Mesendoderm (in vitro differentiated cells): ENCODE results near the gene TOGARAM2.
A peak's percentile ranks its signal among the peaks of the same experiment; 100 is the strongest.

Source experiments
- DNase-seq: peaks from one replicate; pipeline ENCODE4 v3.0.0; 2013
- H2AK5ac ChIP-seq: 2 replicates; pipeline ENCODE4 v1.6.1; 2013; ENCODE audit warnings: low read length, inconsistent platforms
- H2BK120ac ChIP-seq: 2 replicates; pipeline ENCODE4 v1.6.1; 2013; ENCODE audit warnings: low read depth, mild to moderate bottlenecking, low read length, moderate library complexity, mixed read lengths
- H2BK15ac ChIP-seq: replicated peaks from 2 replicates; pipeline ENCODE4 v1.6.1; 2013; ENCODE audit warnings: low read depth, mild to moderate bottlenecking, moderate library complexity
- H2BK5ac ChIP-seq: 2 replicates; pipeline ENCODE4 v1.6.1; 2013; ENCODE audit warnings: low read length, inconsistent platforms
- H3K18ac ChIP-seq: 2 replicates; pipeline ENCODE4 v1.6.1; 2013; ENCODE audit warnings: mild to moderate bottlenecking, low read length, mixed read lengths
- H3K23ac ChIP-seq: one replicate; pipeline ENCODE4 v1.6.1; 2013; ENCODE audit warnings: low read length
- H3K27ac ChIP-seq: 2 replicates; pipeline ENCODE4 v1.5.1; 2013; ENCODE audit warnings: low read depth, mild to moderate bottlenecking, inconsistent platforms, low read length, moderate library complexity
- H3K27me3 ChIP-seq: 2 replicates; pipeline ENCODE4 v1.6.1; 2013; ENCODE audit warnings: low read length, control low read depth, mild to moderate bottlenecking, inconsistent platforms; ENCODE audit not compliant: insufficient read depth, poor library complexity
- H3K36me3 ChIP-seq: 2 replicates; pipeline ENCODE4 v1.6.1; 2013; ENCODE audit warnings: low read length, inconsistent platforms; ENCODE audit not compliant: control insufficient read depth, insufficient read depth
- H3K4ac ChIP-seq: one replicate; pipeline ENCODE4 v1.6.1; 2013; ENCODE audit warnings: low read depth, mild to moderate bottlenecking, low read length, moderate library complexity
- H3K4me1 ChIP-seq: 2 replicates; pipeline ENCODE4 v1.6.1; 2013; ENCODE audit warnings: low read depth, low read length, inconsistent platforms; ENCODE audit not compliant: control insufficient read depth
- H3K4me2 ChIP-seq: 2 replicates; pipeline ENCODE4 v1.6.1; 2013; ENCODE audit warnings: low read length
- H3K4me3 ChIP-seq: 2 replicates; pipeline ENCODE4 v1.5.1; 2013; ENCODE audit warnings: mild to moderate bottlenecking, low read length
- H3K56ac ChIP-seq: one replicate; pipeline ENCODE4 v1.6.1; 2013; ENCODE audit warnings: low read length
- H3K79me1 ChIP-seq: 2 replicates; pipeline ENCODE4 v1.6.1; 2013; ENCODE audit warnings: low read length, inconsistent platforms
- H3K79me2 ChIP-seq: 2 replicates; pipeline ENCODE4 v1.6.1; 2013; ENCODE audit warnings: mild to moderate bottlenecking, low read length; ENCODE audit not compliant: control insufficient read depth, insufficient read depth
- H3K9ac ChIP-seq: 2 replicates; pipeline ENCODE4 v1.6.1; 2013; ENCODE audit warnings: low read length, inconsistent platforms
- H4K5ac ChIP-seq: one replicate; pipeline ENCODE4 v1.6.1; 2013; ENCODE audit warnings: low read length
- H4K8ac ChIP-seq: one replicate; pipeline ENCODE4 v1.6.1; 2013; ENCODE audit warnings: low read depth, mild to moderate bottlenecking, control low read depth, low read length, moderate library complexity
- WGBS: extraction: QIAGEN DNeasy Blood & Tissue Kit; methylation state at CpG from one replicate; pipeline ENCODE4 v1.1.7; 2013; ENCODE audit warnings: low lambda C conversion rate, missing lambda C conversion rate; ENCODE audit not compliant: insufficient coverage; ENCODE audit errors: extremely low coverage; 5-methylcytosine and 5-hydroxymethylcytosine counted together

Gene TOGARAM2

GRCh38 chr2:28949617-28950305, 31.3 kb upstream of the TOGARAM2 start:
- WGBS: no CpG with 5 or more reads among the region's 11 CpGs
- no peak overlapping the region for H2BK5ac ChIP-seq
- no peak overlapping the region for H3K56ac ChIP-seq
- no peak overlapping the region for H3K23ac ChIP-seq
- no peak overlapping the region for H2AK5ac ChIP-seq
- H3K79me2 ChIP-seq: no peaks in the 10 kb centered on the region
- H3K36me3 ChIP-seq: peaks cover 13% of the 10 kb centered on the region
- H3K79me1 ChIP-seq: no peaks in the 10 kb centered on the region
- H2BK15ac ChIP-seq: no peak overlapping the region
- H2BK120ac ChIP-seq: no peak overlapping the region
- H3K9ac ChIP-seq: no peak overlapping the region
- no peak overlapping the region for H3K18ac ChIP-seq
- H3K4me1 ChIP-seq: no peaks in the 10 kb centered on the region
- H4K8ac ChIP-seq: no peak overlapping the region
- no peaks in the 10 kb centered on the region for H3K27me3 ChIP-seq
- no peak overlapping the region for H3K4me2 ChIP-seq
- H3K4me3 ChIP-seq: no peak overlapping the region
- H4K5ac ChIP-seq: no peak overlapping the region
- peak; percentile 63 for DNase-seq
- H3K4ac ChIP-seq: no peak overlapping the region
- no peak overlapping the region for H3K27ac ChIP-seq

- Histone ChIP-seq H4K5ac (no peak overlapping the region), H3K4me2 (no peak overlapping the region), H2AK5ac (no peak overlapping the region), H3K23ac (no peak overlapping the region), H3K4me1 (no peaks in the 10 kb centered on the region), H3K36me3 (peaks cover 10% of the 10 kb centered on the region), H2BK15ac (no peak overlapping the region), H3K9ac (no peak overlapping the region), H2BK120ac (no peak overlapping the region), H3K27me3 (no peaks in the 10 kb centered on the region), H4K8ac (no peak overlapping the region), H3K18ac (no peak overlapping the region), H3K4ac (no peak overlapping the region), H3K4me3 (no peak overlapping the region), H3K79me1 (no peaks in the 10 kb centered on the region), H3K79me2 (no peaks in the 10 kb centered on the region), H3K56ac (no peak overlapping the region), H2BK5ac (no peak overlapping the region), H3K27ac (no peak overlapping the region)
- WGBS: no CpG with 5 or more reads among the region's 12 CpGs
- peak; percentile 31 for DNase-seq
Observed at GRCh38 chr2:28950941-28951630, 30.0 kb upstream of the TOGARAM2 start.

GRCh38 chr2:28951910-28952835, 28.9 kb upstream of the TOGARAM2 start:
- no peak overlapping the region for H3K23ac ChIP-seq
- no peak overlapping the region for H3K18ac ChIP-seq
- H3K4ac ChIP-seq: no peak overlapping the region
- H2BK120ac ChIP-seq: no peak overlapping the region
- no peak overlapping the region for H3K27ac ChIP-seq
- no peak overlapping the region for H3K9ac ChIP-seq
- H3K79me2 ChIP-seq: no peaks in the 10 kb centered on the region
- H3K27me3 ChIP-seq: no peaks in the 10 kb centered on the region
- H3K4me2 ChIP-seq: no peak overlapping the region
- H4K8ac ChIP-seq: no peak overlapping the region
- WGBS: no CpG with 5 or more reads among the region's 13 CpGs
- no peak overlapping the region for H4K5ac ChIP-seq
- peaks cover 6% of the 10 kb centered on the region for H3K36me3 ChIP-seq
- no peak overlapping the region for H2AK5ac ChIP-seq
- no peaks in the 10 kb centered on the region for H3K79me1 ChIP-seq
- no peak for DNase-seq
- H3K4me1 ChIP-seq: no peaks in the 10 kb centered on the region
- no peak overlapping the region for H2BK5ac ChIP-seq
- H2BK15ac ChIP-seq: no peak overlapping the region
- no peak overlapping the region for H3K56ac ChIP-seq
- no peak overlapping the region for H3K4me3 ChIP-seq

- no peak overlapping the region for H3K4me3 ChIP-seq
- H4K8ac ChIP-seq: no peak overlapping the region
- no peak overlapping the region for H2BK120ac ChIP-seq
- peaks cover 6% of the 10 kb centered on the region for H3K36me3 ChIP-seq
- H3K79me2 ChIP-seq: no peaks in the 10 kb centered on the region
- H3K27me3 ChIP-seq: no peaks in the 10 kb centered on the region
- no peak overlapping the region for H2BK15ac ChIP-seq
- no peak overlapping the region for H3K18ac ChIP-seq
- no peak overlapping the region for H3K4ac ChIP-seq
- H3K23ac ChIP-seq: no peak overlapping the region
- no peak overlapping the region for H3K27ac ChIP-seq
- H3K4me2 ChIP-seq: no peak overlapping the region
- H2AK5ac ChIP-seq: no peak overlapping the region
- no CpG with 5 or more reads among the region's 6 CpGs for WGBS
- no peaks in the 10 kb centered on the region for H3K79me1 ChIP-seq
- no peaks in the 10 kb centered on the region for H3K4me1 ChIP-seq
- H4K5ac ChIP-seq: no peak overlapping the region
- H2BK5ac ChIP-seq: no peak overlapping the region
- DNase-seq: peak; percentile 21
- H3K56ac ChIP-seq: no peak overlapping the region
- no peak overlapping the region for H3K9ac ChIP-seq
Observed at GRCh38 chr2:28952836-28953211, 28.3 kb upstream of the TOGARAM2 start.

GRCh38 chr2:28955467-28955866, 25.6 kb upstream of the TOGARAM2 start:
- Histone ChIP-seq H3K27ac (no peak overlapping the region), H3K4ac (no peak overlapping the region), H3K56ac (no peak overlapping the region), H3K79me2 (no peaks in the 10 kb centered on the region), H3K9ac (no peak overlapping the region), H3K27me3 (no peaks in the 10 kb centered on the region), H3K4me3 (no peak overlapping the region), H4K8ac (no peak overlapping the region), H3K23ac (no peak overlapping the region), H3K79me1 (no peaks in the 10 kb centered on the region), H3K4me1 (no peaks in the 10 kb centered on the region), H2AK5ac (no peak overlapping the region), H2BK120ac (no peak overlapping the region), H3K36me3 (no peaks in the 10 kb centered on the region), H2BK15ac (no peak overlapping the region), H4K5ac (no peak overlapping the region), H2BK5ac (no peak overlapping the region), H3K18ac (no peak overlapping the region), H3K4me2 (no peak overlapping the region)
- DNase-seq: peak; percentile 57
- no CpG with 5 or more reads among the region's 5 CpGs for WGBS
